GM10266 (cell line): ENCODE data around the gene ITIH3.

Source experiments
- DNase-seq: peaks from one replicate; pipeline ENCODE4 v3.0.0; 2012; ENCODE audit errors: extremely low spot score
- CTCF ChIP-seq: IDR thresholded peaks from 2 replicates; pipeline ENCODE4 v1.5.1; 2012; ENCODE audit warnings: mild to moderate bottlenecking, low read depth; ENCODE audit not compliant: control insufficient read depth, insufficient read depth; ENCODE audit errors: missing control alignments

Gene ITIH3

DNA sequence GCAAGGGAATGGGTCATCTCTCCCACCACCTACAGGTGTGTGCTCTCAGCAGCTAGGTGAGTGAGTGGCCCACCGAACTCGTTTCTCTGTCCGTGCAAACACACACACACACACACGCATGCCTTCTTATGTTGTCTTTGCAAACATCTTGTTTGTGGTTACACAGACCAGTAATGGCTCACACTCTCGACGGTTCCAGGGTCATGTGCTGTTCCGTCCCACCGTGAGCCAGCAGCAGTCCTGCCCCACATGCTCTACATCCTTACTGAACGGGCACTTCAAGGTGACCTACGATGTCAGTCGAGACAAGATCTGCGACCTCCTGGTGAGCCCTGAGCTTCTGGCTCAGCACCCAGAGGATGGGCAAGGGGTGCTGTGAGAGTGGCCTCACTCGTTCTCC lies 12.9 kb upstream of the ITIH3 start:
- DNase-seq, result no peak
- no peak for TF ChIP-seq CTCF

- no peak for TF ChIP-seq CTCF
- DNase-seq, result no peak
These were observed 12.0 kb upstream of the ITIH3 start for GRCh38 chr3:52782412-52783210.

DNA sequence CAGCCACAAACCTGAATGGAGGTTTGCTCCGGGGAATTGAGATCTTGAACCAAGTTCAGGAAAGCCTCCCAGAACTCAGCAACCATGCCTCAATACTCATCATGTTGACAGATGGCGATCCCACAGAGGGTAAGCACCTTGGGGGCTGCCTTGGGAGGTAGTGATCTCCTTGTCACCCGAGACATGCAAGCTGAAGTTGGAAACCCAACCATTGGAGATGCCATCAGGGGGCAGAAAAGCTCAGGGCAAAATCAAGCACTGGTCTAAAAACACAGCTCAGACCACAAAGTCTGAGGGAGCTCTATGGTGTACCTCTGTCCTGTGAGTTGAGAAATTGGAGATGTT lies 11.4 kb upstream of the ITIH3 start:
- TF ChIP-seq CTCF, result no peak

GRCh38 chr3:52784021-52784621 lies 10.5 kb upstream of the ITIH3 start:
- no peak for DNase-seq

More for the DNA sequence above, 11.4 kb upstream of the ITIH3 start:
- DNase-seq, result no peak

GRCh38 chr3:52784931-52785590 lies 9.5 kb upstream of the ITIH3 start:
- no peak for DNase-seq
- TF ChIP-seq CTCF, result no peak

More at GRCh38 chr3:52784021-52784621, 10.5 kb upstream of the ITIH3 start:
- no peak for TF ChIP-seq CTCF

DNA sequence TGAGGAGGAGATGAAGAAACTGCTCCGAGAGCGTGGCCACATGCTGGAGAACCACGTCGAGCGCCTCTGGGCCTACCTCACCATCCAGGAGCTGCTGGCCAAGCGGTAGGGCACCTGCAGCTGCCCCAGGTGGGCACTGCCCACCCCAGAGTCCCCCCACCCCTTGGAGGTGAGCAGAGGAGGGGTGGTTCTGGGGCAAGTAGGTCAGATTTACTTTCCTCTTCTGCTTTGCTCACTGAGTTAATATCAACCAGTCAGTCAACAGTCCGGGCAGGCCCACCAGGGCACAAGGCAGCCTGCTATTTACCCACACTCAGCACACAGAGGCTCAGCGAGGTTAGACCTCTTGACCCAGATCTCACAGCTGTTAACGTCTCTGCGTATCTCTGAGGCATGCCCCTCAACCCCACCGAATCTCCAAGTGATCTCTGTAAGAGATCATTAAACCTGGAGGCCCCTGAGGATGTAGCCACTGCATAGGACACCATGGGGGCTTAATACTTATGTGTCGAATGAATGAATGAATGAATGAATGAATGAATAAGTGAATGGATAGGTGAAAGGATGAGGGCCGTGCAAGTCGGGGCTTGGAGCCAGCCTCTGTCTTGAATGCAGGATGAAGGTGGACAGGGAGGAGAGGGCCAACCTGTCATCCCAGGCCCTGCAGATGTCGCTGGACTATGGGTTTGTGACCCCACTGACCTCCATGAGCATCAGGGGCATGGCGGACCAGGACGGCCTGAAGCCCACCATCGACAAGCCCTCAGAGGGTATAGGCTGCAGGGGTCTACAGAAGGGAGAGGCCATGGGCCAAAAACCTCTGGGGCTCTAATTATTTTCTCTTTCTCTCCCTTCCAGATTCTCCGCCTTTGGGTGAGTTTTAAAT lies 8.0 kb upstream of the ITIH3 start:
- no peak for TF ChIP-seq CTCF
- DNase-seq, result no peak

DNA sequence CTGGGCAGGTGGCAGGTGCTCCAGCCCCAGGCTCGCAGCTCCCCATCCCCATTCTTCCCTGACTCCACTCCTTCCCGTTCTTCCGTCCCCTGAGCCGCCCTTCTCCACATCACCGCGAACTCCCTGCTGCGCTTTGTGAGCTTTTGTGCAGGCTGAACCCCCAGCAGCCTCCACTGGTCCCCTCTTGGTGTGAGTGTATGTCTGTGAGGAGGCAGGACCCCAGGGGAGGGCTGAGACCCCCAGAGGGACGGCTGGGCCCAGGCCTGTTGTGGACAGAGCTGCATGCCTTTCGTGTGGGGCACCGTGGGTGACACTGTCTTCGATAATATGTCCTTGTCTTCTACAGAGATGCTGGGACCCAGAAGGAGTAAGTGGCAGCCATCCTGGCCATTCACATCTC lies 7.3 kb upstream of the ITIH3 start:
- no peak for DNase-seq
- no peak for TF ChIP-seq CTCF
